Aorta (tissue), 5 donors: ENCODE data around the gene OR2C1. TPM values are rescaled to one million over a fixed set of nuclear protein-coding genes. Genes with fewer than 3 reads are reported as not detected.

Experiments
- ATAC-seq: fragments of 200-7000 bp; cut with Tn5 transposase; one replicate; pipeline ENCODE4 v1.9.1; 2022; ENCODE audit warnings: moderate library complexity; ENCODE audit not compliant: low FRiP score
- DNase-seq, 2 donors: peaks; one replicate each; pipeline ENCODE4 v3.0.0-alpha.2; 2020
- H3K27ac ChIP-seq, 2 donors: one replicate each; pipeline ENCODE4 v1.5.1; 2013; ENCODE audit warnings: low read length in 2 of 2, mild to moderate bottlenecking in 2 of 2, moderate library complexity in 2 of 2, control low read depth in 1 of 2, inconsistent platforms in 1 of 2, low read depth in 1 of 2
- H3K27me3 ChIP-seq, 2 donors: one replicate each; pipeline ENCODE4 v1.6.1; 2013; ENCODE audit warnings: control low read depth in 1 of 2, low read length in 1 of 2, mild to moderate bottlenecking in 1 of 2, moderate library complexity in 1 of 2; ENCODE audit not compliant: insufficient read depth in 2 of 2, control insufficient read depth in 1 of 2
- H3K36me3 ChIP-seq, 2 donors: one replicate each; pipeline ENCODE4 v1.6.1; 2013; ENCODE audit warnings: control low read depth in 1 of 2, low read length in 1 of 2, mild to moderate bottlenecking in 1 of 2; ENCODE audit not compliant: insufficient read depth in 2 of 2, control insufficient read depth in 1 of 2
- H3K4me1 ChIP-seq, 2 donors: one replicate each; pipeline ENCODE4 v1.6.1; 2013; ENCODE audit warnings: low read length in 2 of 2, control low read depth in 1 of 2, mild to moderate bottlenecking in 1 of 2, moderate library complexity in 1 of 2; ENCODE audit not compliant: insufficient read depth in 2 of 2, control insufficient read depth in 1 of 2
- H3K4me3 ChIP-seq, 2 donors: one replicate each; pipeline ENCODE4 v1.5.1; 2013; ENCODE audit warnings: low read length in 2 of 2, control low read depth in 1 of 2, mild to moderate bottlenecking in 1 of 2
- H3K9me3 ChIP-seq: one replicate; pipeline ENCODE4 v1.6.1; 2013; ENCODE audit warnings: mild to moderate bottlenecking, low read length; ENCODE audit not compliant: control insufficient read depth
- WGBS, 2 donors: extraction: QIAGEN DNeasy Blood & Tissue Kit; methylation state at CpG; one replicate each; pipeline ENCODE4 v1.1.7; 2013; 5-methylcytosine and 5-hydroxymethylcytosine counted together
- intact Hi-C, 2 donors: fragments of 100-400 bp; cut with DNase I; formaldehyde crosslinking; loops; one replicate each; pipeline versions ENCODE4 v1.14.2 to v1.15.0; 2022
- polyA plus RNA-seq, 2 donors: library from polyadenylated mRNA; stranded (reverse); fragments of 200-250 nt; gene quantifications; one replicate each; pipeline ENCODE4 v1.2.3, GENCODE V29; 2013
- total RNA-seq, 2 donors: library from RNA; stranded (reverse); fragmentation: NEBNext Ultra II Directional; extraction: Animal tissue kit (Norgen Biotek cat#: 25700); gene quantifications; one replicate each; pipeline ENCODE4 v1.2.1, GENCODE V29; 2021
- donor health status: healthy with polysubstance abuse.
- donor health status: Bipolar disorder and iron deficiency.
- donor health status: DM: no; HTN: no; CAD: no.
- donor health status: DM: no; HTN: no; CAD: no.
- donor health status: DM: yes; HTN: yes; CAD: no.

Gene OR2C1
- total and polyA plus RNA-seq, 4 donors = not detected

GRCh38 chr16:3375680-3376079 lies 20.0 kb downstream of the OR2C1 start:
- Histone ChIP-seq H3K4me3 (no peak overlapping the region), H3K4me1 (no peaks in the 10 kb centered on the region), H3K36me3 (no peaks in the 10 kb centered on the region), H3K9me3 (peaks cover 28% of the 10 kb centered on the region), H3K27ac (no peak overlapping the region), H3K27me3 (no peaks in the 10 kb centered on the region)
- intact Hi-C loops = no loop called here
- no peak for ATAC-seq
- WGBS, 2 donors = 86 to 95% methylated on average over 5 of the region's 5 CpGs
- no peak for DNase-seq

GRCh38 chr16:3377917-3378316 lies 22.2 kb downstream of the OR2C1 start:
- H3K36me3 ChIP-seq = peaks cover 7 to 9% of the 10 kb centered on the region in 2 donors
- no peak overlapping the region for H3K27ac ChIP-seq
- no peak for ATAC-seq
- intact Hi-C loops = no loop called here
- no peaks in the 10 kb centered on the region for H3K4me1 ChIP-seq
- DNase-seq = no peak
- H3K4me3 ChIP-seq = no peak overlapping the region
- H3K27me3 ChIP-seq = no peaks in the 10 kb centered on the region
- peaks cover 42% of the 10 kb centered on the region for H3K9me3 ChIP-seq

- intact Hi-C loops = no loop called here
Observed at GRCh38 chr16:3383045-3383448, 27.4 kb downstream of the OR2C1 start.

DNA sequence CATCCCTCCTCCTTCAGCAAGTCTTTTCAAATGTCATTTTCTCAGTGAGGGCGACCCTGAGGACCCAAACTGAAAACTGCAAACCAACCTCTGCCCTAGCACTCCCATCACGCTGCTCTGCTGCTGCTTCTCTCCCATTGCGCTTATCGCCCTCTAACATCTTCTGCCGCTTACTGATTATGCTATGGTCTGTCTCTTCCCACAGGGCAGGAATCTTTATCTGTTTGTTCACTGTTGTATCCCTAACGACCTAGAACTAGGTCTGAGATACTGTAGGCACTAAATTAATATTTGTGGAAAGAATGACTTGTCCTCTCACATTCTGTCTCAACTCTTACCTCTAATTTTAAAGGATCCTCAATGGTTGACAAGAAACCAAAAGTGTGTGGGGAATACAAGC lies 32.6 kb downstream of the OR2C1 start:
- Histone ChIP-seq H3K36me3 (peaks cover 20 to 28% of the 10 kb centered on the region in 2 donors), H3K27ac (no peak overlapping the region), H3K27me3 (no peaks in the 10 kb centered on the region), H3K4me1 (no peaks in the 10 kb centered on the region), H3K9me3 (peaks cover 37% of the 10 kb centered on the region), H3K4me3 (no peak overlapping the region)
- ATAC-seq = no peak
- intact Hi-C loops = no loop called here
- DNase-seq = no peak
- 96 to 97% methylated on average over 6 of the region's 6 CpGs for WGBS, 2 donors

More at GRCh38 chr16:3383045-3383448, 27.4 kb downstream of the OR2C1 start:
- no peak for ATAC-seq
- no peak overlapping the region for H3K27ac ChIP-seq
- H3K4me1 ChIP-seq = no peaks in the 10 kb centered on the region
- H3K36me3 ChIP-seq = peaks cover 19 to 28% of the 10 kb centered on the region in 2 donors
- H3K27me3 ChIP-seq = no peaks in the 10 kb centered on the region
- H3K4me3 ChIP-seq = no peak overlapping the region
- 98 to 99% methylated on average over 10 of the region's 10 CpGs for WGBS, 2 donors
- H3K9me3 ChIP-seq = peaks cover 47% of the 10 kb centered on the region
- no peak for DNase-seq

- no peak overlapping the region for H3K4me3 ChIP-seq
- no peaks in the 10 kb centered on the region for H3K27me3 ChIP-seq
- DNase-seq = no peak
- H3K36me3 ChIP-seq = peaks cover 10 to 26% of the 10 kb centered on the region in 2 donors
- intact Hi-C loops = no loop called here
- H3K4me1 ChIP-seq = no peaks in the 10 kb centered on the region
- H3K27ac ChIP-seq = no peak overlapping the region
- H3K9me3 ChIP-seq = peaks cover 27% of the 10 kb centered on the region
- ATAC-seq = no peak
- WGBS, 2 donors = 88 to 90% methylated on average over 9 of the region's 9 CpGs
Observed at GRCh38 chr16:3389663-3390338, 34.1 kb downstream of the OR2C1 start.

DNA sequence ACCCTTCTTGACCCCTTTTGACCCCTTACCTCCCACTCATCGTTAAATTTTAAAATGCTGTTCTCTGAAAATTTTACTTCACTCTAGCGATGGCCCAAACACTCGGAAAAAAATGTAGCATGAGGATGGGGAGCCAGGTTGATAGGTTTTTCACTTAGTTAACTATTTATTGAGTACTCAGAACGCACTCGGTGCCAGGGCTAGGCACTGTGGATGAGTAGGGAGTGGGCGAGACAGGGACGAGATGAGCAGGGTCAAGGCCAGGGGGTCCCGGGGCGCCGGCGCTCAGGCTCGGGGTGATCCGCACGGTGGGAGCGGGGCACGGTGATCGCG lies 44.7 kb downstream of the OR2C1 start:
- ATAC-seq (no peak), DNase-seq (no peak)
- peaks cover 0 to 2% of the 10 kb centered on the region in 2 donors for H3K4me1 ChIP-seq
- peak overlapping the region; percentile 49 to 50 for H3K4me3 ChIP-seq
- H3K27ac ChIP-seq = peak overlapping the region in 1 of 2 donors; percentile 47
- intact Hi-C loops = loop anchor here in 1 of 2 donors (5.0 kb wide), 1 partner anchor 118 kb away; the partner anchor contains the start of gene ZNF263
- no peaks in the 10 kb centered on the region for H3K27me3 ChIP-seq
- 1 to 2% methylated on average over 18 of the region's 18 CpGs for WGBS, 2 donors
- peaks cover 3% of the 10 kb centered on the region for H3K9me3 ChIP-seq
- peaks cover 3 to 8% of the 10 kb centered on the region in 2 donors for H3K36me3 ChIP-seq

GRCh38 chr16:3400779-3401688 lies 45.3 kb downstream of the OR2C1 start, which contains the start of the genes ZNF174 and ZSCAN32:
Gene ZNF174, plus strand, starts transcription at chr16:3401215. Its CDS starts 790 bp downstream, at chr16:3402005.
Gene ZSCAN32, minus strand, starts transcription at chr16:3401004. Its CDS starts 3,447 bp downstream, at chr16:3397557.
- peaks cover 7 to 10% of the 10 kb centered on the region in 2 donors for H3K36me3 ChIP-seq
- peak within 1 kb of the TSS; percentile 66 to 90 for H3K4me3 ChIP-seq
- DNase-seq = peak; percentile 99
- intact Hi-C loops = loop anchor here in 1 of 2 donors (5.0 kb wide), 1 partner anchor 119 kb away; the partner anchor contains the start of gene ZNF263
- H3K4me1 ChIP-seq = peaks cover 0 to 2% of the 10 kb centered on the region in 2 donors
- H3K27me3 ChIP-seq = no peaks in the 10 kb centered on the region
- WGBS, 2 donors = 0 to 1% methylated on average over 90 to 95 of the region's 95 CpGs
- peak; percentile 100 for ATAC-seq
- H3K27ac ChIP-seq = peak within 1 kb of the TSS in 1 of 2 donors; percentile 47
- peaks cover 4% of the 10 kb centered on the region for H3K9me3 ChIP-seq

GRCh38 chr16:3401719-3402397 lies 46.2 kb downstream of the OR2C1 start:
- ATAC-seq = no peak
- Histone ChIP-seq H3K27me3 (no peaks in the 10 kb centered on the region), H3K9me3 (peaks cover 2% of the 10 kb centered on the region), H3K27ac (no peak overlapping the region), H3K4me1 (peaks cover 0 to 2% of the 10 kb centered on the region in 2 donors), H3K36me3 (peaks cover 7 to 11% of the 10 kb centered on the region in 2 donors), H3K4me3 (peak overlapping the region; percentile 66 to 90)
- WGBS, 2 donors = 25 to 29% methylated on average over 17 of the region's 17 CpGs
- intact Hi-C loops = loop anchor here in 1 of 2 donors (5.0 kb wide), 1 partner anchor 120 kb away; the partner anchor contains the start of gene ZNF263
- no peak for DNase-seq
